Stimulated activated CD4-positive, alpha-beta T cell treated with anti-CD3 and anti-CD28 coated beads, TNF-alpha, amount 100 ng/mL, for 4 hours (primary cell): ENCODE results near the gene KNDC1.
"Not testable (repeated sequence)": the region's sequence is repeated elsewhere in the genome, so short reads cannot be mapped to it uniquely, and the experiment has no call there.

Experiments
- DNase-seq, 3 experiments: peaks; one replicate each; pipeline ENCODE4 v3.0.0-alpha.2; 2020; ENCODE audit warnings: low read depth in 3 of 3

Gene KNDC1

GRCh38 chr10:133126431-133127290 lies 33.4 kb upstream of the KNDC1 start:
- DNase-seq, result no peak

- peak in 1 of 3 experiments; percentile 9 for DNase-seq
Observed at GRCh38 chr10:133127291-133128125, 32.5 kb upstream of the KNDC1 start.

- DNase-seq, result no peak
Observed at GRCh38 chr10:133128126-133129070, 31.6 kb upstream of the KNDC1 start.

- DNase-seq, result no peak
Observed at GRCh38 chr10:133129071-133129858, 30.8 kb upstream of the KNDC1 start.

- DNase-seq, result no peak
Observed at GRCh38 chr10:133129859-133130495, 30.0 kb upstream of the KNDC1 start.

- DNase-seq, result no peak
Observed at GRCh38 chr10:133130602-133131001, 29.4 kb upstream of the KNDC1 start.

- no peak for DNase-seq
Observed at GRCh38 chr10:133131053-133131452, 29.0 kb upstream of the KNDC1 start.

GRCh38 chr10:133131734-133132472 lies 28.1 kb upstream of the KNDC1 start:
- no peak for DNase-seq

GRCh38 chr10:133132473-133133291 lies 27.3 kb upstream of the KNDC1 start:
- DNase-seq, result no peak

GRCh38 chr10:133133471-133134231 lies 26.4 kb upstream of the KNDC1 start:
- no peak for DNase-seq

GRCh38 chr10:133134411-133135115 lies 25.5 kb upstream of the KNDC1 start:
- DNase-seq, result no peak

GRCh38 chr10:133135116-133135465 lies 24.9 kb upstream of the KNDC1 start:
- DNase-seq, result no peak

- not testable (repeated sequence) for DNase-seq
Observed at GRCh38 chr10:133137486-133138145, 22.4 kb upstream of the KNDC1 start.

GRCh38 chr10:133139551-133140065 lies 20.4 kb upstream of the KNDC1 start:
- DNase-seq, result no peak

GRCh38 chr10:133140417-133141143 lies 19.4 kb upstream of the KNDC1 start:
- DNase-seq, result no peak
